ENCODE measurements around the gene ASTN2. TPM values are rescaled to one million over a fixed set of nuclear protein-coding genes. Genes with fewer than 3 reads are reported as not detected.

ASTN2 gene
- total RNA-seq, 1 donor from 2014 or later = 13.6 TPM

- FAIRE-seq (no peak), DNase-seq (ENCODE audit: low read depth) (no peak)
- no peak overlapping the region for H3K9ac ChIP-seq (ENCODE audit: low read length)
- H3K4me1 ChIP-seq (ENCODE audit: insufficient read depth, low read length) = no peaks in the 10 kb centered on the region
- H3K4me3 ChIP-seq (ENCODE audit: insufficient read depth, low read depth, low read length) = no peak overlapping the region
- H4K20me1 ChIP-seq (ENCODE audit: insufficient read depth, low read length) = no peaks in the 10 kb centered on the region
- Mint-ChIP-seq H3K36me3 (ENCODE audit: low read depth, unreplicated experiment) (no peaks in the 10 kb centered on the region), H3K27me3 (ENCODE audit: low read depth, unreplicated experiment) (peaks cover 3% of the 10 kb centered on the region), H3K4me3 (ENCODE audit: unreplicated experiment) (no peak overlapping the region), H3K9me3 (ENCODE audit: unreplicated experiment) (peaks cover 8% of the 10 kb centered on the region), H3K4me1 (ENCODE audit: low read depth, unreplicated experiment) (no peaks in the 10 kb centered on the region), H3K27ac (ENCODE audit: unreplicated experiment) (no peak overlapping the region)
- TF ChIP-seq, protein P1, sequence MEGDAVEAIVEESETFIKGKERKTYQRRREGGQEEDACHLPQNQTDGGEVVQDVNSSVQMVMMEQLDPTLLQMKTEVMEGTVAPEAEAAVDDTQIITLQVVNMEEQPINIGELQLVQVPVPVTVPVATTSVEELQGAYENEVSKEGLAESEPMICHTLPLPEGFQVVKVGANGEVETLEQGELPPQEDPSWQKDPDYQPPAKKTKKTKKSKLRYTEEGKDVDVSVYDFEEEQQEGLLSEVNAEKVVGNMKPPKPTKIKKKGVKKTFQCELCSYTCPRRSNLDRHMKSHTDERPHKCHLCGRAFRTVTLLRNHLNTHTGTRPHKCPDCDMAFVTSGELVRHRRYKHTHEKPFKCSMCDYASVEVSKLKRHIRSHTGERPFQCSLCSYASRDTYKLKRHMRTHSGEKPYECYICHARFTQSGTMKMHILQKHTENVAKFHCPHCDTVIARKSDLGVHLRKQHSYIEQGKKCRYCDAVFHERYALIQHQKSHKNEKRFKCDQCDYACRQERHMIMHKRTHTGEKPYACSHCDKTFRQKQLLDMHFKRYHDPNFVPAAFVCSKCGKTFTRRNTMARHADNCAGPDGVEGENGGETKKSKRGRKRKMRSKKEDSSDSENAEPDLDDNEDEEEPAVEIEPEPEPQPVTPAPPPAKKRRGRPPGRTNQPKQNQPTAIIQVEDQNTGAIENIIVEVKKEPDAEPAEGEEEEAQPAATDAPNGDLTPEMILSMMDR (IDR thresholded peaks at IDR 0.05; ENCODE audit: insufficient read depth, low read depth, low read length) = no peak
- TF ChIP-seq EZH2 (IDR thresholded peaks at IDR 0.05; ENCODE audit: insufficient read depth, low read length) = no peak
- H3K27ac ChIP-seq (ENCODE audit: low read depth, low read length) = no peak overlapping the region
- no peak overlapping the region for H2AFZ ChIP-seq (ENCODE audit: low read depth, low read length)
- H3K9me3 ChIP-seq (ENCODE audit: insufficient read depth, low read depth, low read length) = no peaks in the 10 kb centered on the region
- H3K4me2 ChIP-seq (ENCODE audit: low read length) = no peak overlapping the region
- H3K79me2 ChIP-seq (ENCODE audit: insufficient read depth, low read length) = no peaks in the 10 kb centered on the region
- H3K27me3 ChIP-seq (ENCODE audit: insufficient read depth, low read length) = no peaks in the 10 kb centered on the region
- no peaks in the 10 kb centered on the region for H3K36me3 ChIP-seq (ENCODE audit: insufficient read depth, low read length)
These were observed 657.8 kb downstream of the ASTN2 start for GRCh38 chr9:116757030-116757429.

GRCh38 chr9:116753389-116753788, 661.5 kb downstream of the ASTN2 start:
- H3K27me3 ChIP-seq (ENCODE audit: insufficient read depth, low read length) = no peaks in the 10 kb centered on the region
- Mint-ChIP-seq H3K36me3 (ENCODE audit: low read depth, unreplicated experiment) (no peaks in the 10 kb centered on the region), H3K27ac (ENCODE audit: unreplicated experiment) (no peak overlapping the region), H3K9me3 (ENCODE audit: unreplicated experiment) (peaks cover 8% of the 10 kb centered on the region), H3K27me3 (ENCODE audit: low read depth, unreplicated experiment) (no peaks in the 10 kb centered on the region), H3K4me3 (ENCODE audit: unreplicated experiment) (no peak overlapping the region), H3K4me1 (ENCODE audit: low read depth, unreplicated experiment) (no peaks in the 10 kb centered on the region)
- no peaks in the 10 kb centered on the region for H3K79me2 ChIP-seq (ENCODE audit: insufficient read depth, low read length)
- H3K4me3 ChIP-seq (ENCODE audit: insufficient read depth, low read depth, low read length) = no peak overlapping the region
- DNase-seq (ENCODE audit: low read depth) (no peak), FAIRE-seq (no peak)
- H3K4me1 ChIP-seq (ENCODE audit: insufficient read depth, low read length) = no peaks in the 10 kb centered on the region
- no peaks in the 10 kb centered on the region for H4K20me1 ChIP-seq (ENCODE audit: insufficient read depth, low read length)
- H3K27ac ChIP-seq (ENCODE audit: low read depth, low read length) = no peak overlapping the region
- TF ChIP-seq EZH2 (IDR thresholded peaks at IDR 0.05; ENCODE audit: insufficient read depth, low read length) = no peak
- TF ChIP-seq, protein P1 (IDR thresholded peaks at IDR 0.05; ENCODE audit: insufficient read depth, low read depth, low read length) = no peak
- no peaks in the 10 kb centered on the region for H3K9me3 ChIP-seq (ENCODE audit: insufficient read depth, low read depth, low read length)
- no peak overlapping the region for H2AFZ ChIP-seq (ENCODE audit: low read depth, low read length)
- H3K9ac ChIP-seq (ENCODE audit: low read length) = no peak overlapping the region
- H3K36me3 ChIP-seq (ENCODE audit: insufficient read depth, low read length) = no peaks in the 10 kb centered on the region
- H3K4me2 ChIP-seq (ENCODE audit: low read length) = no peak overlapping the region

- H3K4me1 ChIP-seq (ENCODE audit: insufficient read depth, low read length) = no peaks in the 10 kb centered on the region
- H3K9ac ChIP-seq (ENCODE audit: low read length) = no peak overlapping the region
- H3K4me2 ChIP-seq (ENCODE audit: low read length) = no peak overlapping the region
- H3K9me3 ChIP-seq (ENCODE audit: insufficient read depth, low read depth, low read length) = no peaks in the 10 kb centered on the region
- no peaks in the 10 kb centered on the region for H4K20me1 ChIP-seq (ENCODE audit: insufficient read depth, low read length)
- H3K79me2 ChIP-seq (ENCODE audit: insufficient read depth, low read length) = no peaks in the 10 kb centered on the region
- H3K27me3 Mint-ChIP-seq (ENCODE audit: low read depth, unreplicated experiment) = peaks cover under 1% of the 10 kb centered on the region
- H3K27ac Mint-ChIP-seq (ENCODE audit: unreplicated experiment) = no peak overlapping the region
- no peaks in the 10 kb centered on the region for H3K36me3 Mint-ChIP-seq (ENCODE audit: low read depth, unreplicated experiment)
- no peak overlapping the region for H3K4me3 ChIP-seq (ENCODE audit: insufficient read depth, low read depth, low read length)
- H3K27ac ChIP-seq (ENCODE audit: low read depth, low read length) = no peak overlapping the region
- DNase-seq (ENCODE audit: low read depth) (no peak), FAIRE-seq (no peak)
- H3K4me1 Mint-ChIP-seq (ENCODE audit: low read depth, unreplicated experiment) = no peaks in the 10 kb centered on the region
- TF ChIP-seq EZH2 (IDR thresholded peaks at IDR 0.05; ENCODE audit: insufficient read depth, low read length) = no peak
- TF ChIP-seq, protein P1 (IDR thresholded peaks at IDR 0.05; ENCODE audit: insufficient read depth, low read depth, low read length) = no peak
- no peaks in the 10 kb centered on the region for H3K27me3 ChIP-seq (ENCODE audit: insufficient read depth, low read length)
- no peaks in the 10 kb centered on the region for H3K36me3 ChIP-seq (ENCODE audit: insufficient read depth, low read length)
- H3K4me3 Mint-ChIP-seq (ENCODE audit: unreplicated experiment) = no peak overlapping the region
- H2AFZ ChIP-seq (ENCODE audit: low read depth, low read length) = no peak overlapping the region
- H3K9me3 Mint-ChIP-seq (ENCODE audit: unreplicated experiment) = peaks cover 6% of the 10 kb centered on the region
These were observed 664.3 kb downstream of the ASTN2 start for GRCh38 chr9:116750510-116750909.
